NOMO-1 (cell line): ENCODE measurements around the gene CEPT1.

Experiments used
- DNase-seq, 2 experiments: peaks; one replicate each; lab custom pipeline; 2025; ENCODE audit not compliant: unreplicated experiment in 2 of 2; lab: John Stamatoyannopoulos, UW

The CEPT1 gene

GRCh38 chr1:111192074-111192473 is 52.1 kb downstream of the CEPT1 start:
- no peak for DNase-seq

GRCh38 chr1:111192658-111193519 is 52.9 kb downstream of the CEPT1 start:
- peak in 1 of 2 experiments; percentile 61 for DNase-seq

- no peak for DNase-seq
Observed at GRCh38 chr1:111193712-111194480, 53.9 kb downstream of the CEPT1 start.

GRCh38 chr1:111195002-111195684 is 55.1 kb downstream of the CEPT1 start:
- DNase-seq, result no peak

- DNase-seq, result no peak
Observed at GRCh38 chr1:111196213-111196612, 56.2 kb downstream of the CEPT1 start.

- DNase-seq, result peak in 1 of 2 experiments; percentile 25
Observed at GRCh38 chr1:111197598-111198284, 57.7 kb downstream of the CEPT1 start.

GRCh38 chr1:111198836-111199235 is 58.8 kb downstream of the CEPT1 start:
- DNase-seq, result no peak

GRCh38 chr1:111199329-111199728 is 59.3 kb downstream of the CEPT1 start:
- DNase-seq, result no peak

- DNase-seq, result peak; percentile 45 to 73
Observed at GRCh38 chr1:111199881-111200801, 60.1 kb downstream of the CEPT1 start, which contains the start of gene DENND2D. DENND2D (minus strand) TSS chr1:111200646; CDS start chr1:111200459, 187 bp downstream.

GRCh38 chr1:111200802-111201161 is 60.8 kb downstream of the CEPT1 start:
- DNase-seq, result no peak

GRCh38 chr1:111201275-111202090 is 61.5 kb downstream of the CEPT1 start:
- DNase-seq, result no peak

- no peak for DNase-seq
Observed at GRCh38 chr1:111202366-111202706, 62.3 kb downstream of the CEPT1 start.

- DNase-seq, result peak in 1 of 2 experiments; percentile 13
Observed at GRCh38 chr1:111202707-111203623, 62.9 kb downstream of the CEPT1 start.

GRCh38 chr1:111203681-111204200 is 63.7 kb downstream of the CEPT1 start:
- peak; percentile 85 to 92 for DNase-seq

GRCh38 chr1:111204201-111204982 is 64.4 kb downstream of the CEPT1 start:
- DNase-seq, result peak; percentile 65 to 77

- DNase-seq, result peak; percentile 69 to 84
Observed at GRCh38 chr1:111204983-111205713, 65.1 kb downstream of the CEPT1 start.
